ENCODE results near the gene AATF. TPM values are rescaled to one million over a fixed set of nuclear protein-coding genes. Genes with fewer than 3 reads are reported as not detected.
A peak's percentile ranks its signal among the peaks of the same experiment; 100 is the strongest.

Gene AATF
- polyA plus RNA-seq, 2 of the 4 experiments (the other 2 are of a cell fraction) = 51.9 to 120 TPM

GRCh38 chr17:36971508-36971907 lies 22.8 kb downstream of the AATF start:
- ChIA-PET POLR2A (interaction anchor here (1.9 kb wide), 1 partner anchor 23 kb away, joined by 4 read pairs; the partner anchor contains the start of gene AATF), CTCF (interaction anchor here (0.9 to 1.4 kb wide), 3 partner anchors 15 to 216 kb away, joined by 3 read pairs; no protein-coding TSS in a partner anchor)
- no peak for FAIRE-seq
- Histone ChIP-seq H3K27ac (no peak overlapping the region), H3K4me2 (peak overlapping the region; percentile 30; the same call in 1 of the 3 replicates), H3K9me3 (no peaks in the 10 kb centered on the region), H3K4me3 (no peak overlapping the region), H3K4me1 (peaks cover 19% of the 10 kb centered on the region)
- peak; percentile 92 for TF ChIP-seq MAFK (IDR thresholded peaks at IDR 0.05; ENCODE audit: partially characterized antibody)
- TF ChIP-seq KDM1A (IDR thresholded peaks at IDR 0.05; ENCODE audit: low read depth) = no peak
- TF ChIP-seq MAX (IDR thresholded peaks at IDR 0.05) = no peak
- no peak for ATAC-seq
- WGBS (ENCODE audit: missing lambda C conversion rate) = 71% methylated on average over 4 of the region's 4 CpGs
- no peak for DNase-seq (ENCODE audit: low read depth in 1 of 2, low spot score in 1 of 2)

GRCh38 chr17:36972186-36972700 lies 23.5 kb downstream of the AATF start:
- FAIRE-seq (no peak), ATAC-seq (no peak), DNase-seq (ENCODE audit: low read depth in 1 of 2, low spot score in 1 of 2) (no peak)
- peak overlapping the region; percentile 30 for H3K4me2 ChIP-seq
- H3K4me1 ChIP-seq = peaks cover 19% of the 10 kb centered on the region
- ChIA-PET POLR2A (interaction anchor here (1.9 kb wide), 1 partner anchor 24 kb away, joined by 4 read pairs; the partner anchor contains the start of gene AATF), CTCF (interaction anchor here (0.9 to 1.0 kb wide), 4 partner anchors 10 to 343 kb away, joined by 3 to 4 read pairs (median 3); no protein-coding TSS in a partner anchor)
- no peak overlapping the region for H3K27ac ChIP-seq
- no peak for TF ChIP-seq POLR2A (IDR thresholded peaks at IDR 0.05; ENCODE audit: low read length)
- TF ChIP-seq CHD4 (IDR thresholded peaks at IDR 0.05; ENCODE audit: borderline replicate concordance) = no peak
- TF ChIP-seq CTCF (IDR thresholded peaks at IDR 0.05) = no peak
- TF ChIP-seq FOSL2 (IDR thresholded peaks at IDR 0.05) = no peak
- no peak for TF ChIP-seq FOSL2 (CRISPR knock-in tag; IDR thresholded peaks at IDR 0.05)
- no peak for TF ChIP-seq ELK1 (IDR thresholded peaks at IDR 0.05; ENCODE audit: low read depth, low read length)
- no peak for TF ChIP-seq POLR2AphosphoS2 (conservative IDR thresholded peaks at IDR 0.05; ENCODE audit: low read length)
- TF ChIP-seq RCOR1 (IDR thresholded peaks at IDR 0.05; ENCODE audit: low read depth, low read length) = no peak
- TF ChIP-seq RARB (CRISPR knock-in tag; IDR thresholded peaks at IDR 0.05) = no peak
- no peak for TF ChIP-seq ZNF302 (CRISPR knock-in tag; IDR thresholded peaks at IDR 0.05)
- no peak for TF ChIP-seq BCL3 (IDR thresholded peaks at IDR 0.05)
- no peak for TF ChIP-seq TFCP2L1 (CRISPR knock-in tag; IDR thresholded peaks at IDR 0.05)
- TF ChIP-seq NR3C1 (IDR thresholded peaks at IDR 0.05) = no peak
- no peaks in the 10 kb centered on the region for H3K9me3 ChIP-seq
- no peak overlapping the region for H3K4me3 ChIP-seq

GRCh38 chr17:36972905-36973304 lies 24.2 kb downstream of the AATF start:
- ATAC-seq = no peak
- no peak overlapping the region for H3K27ac ChIP-seq
- ChIA-PET POLR2A (interaction anchor here (1.9 kb wide), 1 partner anchor 24 kb away, joined by 4 read pairs; the partner anchor contains the start of gene AATF), CTCF (interaction anchor here (1.0 kb wide), 3 partner anchors 9 to 343 kb away, joined by 3 to 4 read pairs (median 3); no protein-coding TSS in a partner anchor)
- no peak overlapping the region; the same call in 2 of the 3 replicates for H3K4me2 ChIP-seq
- no peak overlapping the region for H3K4me3 ChIP-seq
- FAIRE-seq = no peak
- no peaks in the 10 kb centered on the region for H3K9me3 ChIP-seq
- 91% methylated on average over 1 of the region's 1 CpG for WGBS (ENCODE audit: missing lambda C conversion rate)
- H3K4me1 ChIP-seq = peaks cover 19% of the 10 kb centered on the region
- TF ChIP-seq FOSL2 (IDR thresholded peaks at IDR 0.05) (no peak), FOSL2 (CRISPR knock-in tag; IDR thresholded peaks at IDR 0.05) (no peak), FOXS1 (CRISPR knock-in tag; IDR thresholded peaks at IDR 0.05) (no peak), CEBPB (IDR thresholded peaks at IDR 0.05) (no peak), MAX (IDR thresholded peaks at IDR 0.05) (no peak), ZSCAN20 (CRISPR knock-in tag; IDR thresholded peaks at IDR 0.05) (no peak), E2F6 (IDR thresholded peaks at IDR 0.05; ENCODE audit: borderline replicate concordance, low read depth) (no peak), RCOR1 (IDR thresholded peaks at IDR 0.05; ENCODE audit: low read depth, low read length) (no peak)
- DNase-seq (ENCODE audit: low read depth in 1 of 2, low spot score in 1 of 2) = no peak
